Fibroblast of mammary gland (primary cell): ENCODE data around the gene GRM3.
A peak's percentile ranks its signal among the peaks of the same experiment; 100 is the strongest.

Source experiments
- DNase-seq: peaks from one replicate; pipeline ENCODE4 v3.0.0-alpha.2; 2010; ENCODE audit warnings: low read depth
- H3K4me3 ChIP-seq: 2 replicates; pipeline ENCODE4 v1.5.1; 2011; ENCODE audit warnings: low read depth, mild to moderate bottlenecking, low read length, moderate library complexity; ENCODE audit not compliant: control insufficient read depth
- TF ChIP-seq, protein P1 (sequence below): conservative IDR thresholded peaks from 2 replicates; pipeline ENCODE4 v1.5.1; 2011; ENCODE audit warnings: low read depth, low read length, inconsistent platforms; ENCODE audit not compliant: control insufficient read depth, insufficient read depth

The GRM3 gene

DNA sequence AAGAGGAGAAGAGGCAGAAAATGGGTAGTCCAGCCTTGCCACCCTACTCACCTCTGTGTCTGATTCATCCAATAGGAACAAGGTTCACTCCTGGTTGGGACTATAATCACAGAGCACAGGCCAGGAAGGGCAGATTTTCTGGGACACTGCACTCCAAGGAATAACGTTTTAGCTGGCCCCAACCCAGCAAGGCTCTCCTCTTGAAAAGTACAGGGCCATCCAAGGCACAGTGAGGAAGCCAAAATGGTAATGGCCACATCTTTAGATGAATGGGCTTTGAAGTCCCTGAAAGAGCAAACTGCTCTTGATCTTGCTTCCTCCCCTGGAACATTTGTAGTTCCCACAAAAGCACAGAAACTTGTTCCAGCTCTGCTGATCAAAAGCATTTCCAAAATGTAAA is 149.4 kb downstream of the GRM3 start:
- no peak overlapping the region for H3K4me3 ChIP-seq
- TF ChIP-seq, protein P1, sequence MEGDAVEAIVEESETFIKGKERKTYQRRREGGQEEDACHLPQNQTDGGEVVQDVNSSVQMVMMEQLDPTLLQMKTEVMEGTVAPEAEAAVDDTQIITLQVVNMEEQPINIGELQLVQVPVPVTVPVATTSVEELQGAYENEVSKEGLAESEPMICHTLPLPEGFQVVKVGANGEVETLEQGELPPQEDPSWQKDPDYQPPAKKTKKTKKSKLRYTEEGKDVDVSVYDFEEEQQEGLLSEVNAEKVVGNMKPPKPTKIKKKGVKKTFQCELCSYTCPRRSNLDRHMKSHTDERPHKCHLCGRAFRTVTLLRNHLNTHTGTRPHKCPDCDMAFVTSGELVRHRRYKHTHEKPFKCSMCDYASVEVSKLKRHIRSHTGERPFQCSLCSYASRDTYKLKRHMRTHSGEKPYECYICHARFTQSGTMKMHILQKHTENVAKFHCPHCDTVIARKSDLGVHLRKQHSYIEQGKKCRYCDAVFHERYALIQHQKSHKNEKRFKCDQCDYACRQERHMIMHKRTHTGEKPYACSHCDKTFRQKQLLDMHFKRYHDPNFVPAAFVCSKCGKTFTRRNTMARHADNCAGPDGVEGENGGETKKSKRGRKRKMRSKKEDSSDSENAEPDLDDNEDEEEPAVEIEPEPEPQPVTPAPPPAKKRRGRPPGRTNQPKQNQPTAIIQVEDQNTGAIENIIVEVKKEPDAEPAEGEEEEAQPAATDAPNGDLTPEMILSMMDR = no peak
- DNase-seq = no peak

DNA sequence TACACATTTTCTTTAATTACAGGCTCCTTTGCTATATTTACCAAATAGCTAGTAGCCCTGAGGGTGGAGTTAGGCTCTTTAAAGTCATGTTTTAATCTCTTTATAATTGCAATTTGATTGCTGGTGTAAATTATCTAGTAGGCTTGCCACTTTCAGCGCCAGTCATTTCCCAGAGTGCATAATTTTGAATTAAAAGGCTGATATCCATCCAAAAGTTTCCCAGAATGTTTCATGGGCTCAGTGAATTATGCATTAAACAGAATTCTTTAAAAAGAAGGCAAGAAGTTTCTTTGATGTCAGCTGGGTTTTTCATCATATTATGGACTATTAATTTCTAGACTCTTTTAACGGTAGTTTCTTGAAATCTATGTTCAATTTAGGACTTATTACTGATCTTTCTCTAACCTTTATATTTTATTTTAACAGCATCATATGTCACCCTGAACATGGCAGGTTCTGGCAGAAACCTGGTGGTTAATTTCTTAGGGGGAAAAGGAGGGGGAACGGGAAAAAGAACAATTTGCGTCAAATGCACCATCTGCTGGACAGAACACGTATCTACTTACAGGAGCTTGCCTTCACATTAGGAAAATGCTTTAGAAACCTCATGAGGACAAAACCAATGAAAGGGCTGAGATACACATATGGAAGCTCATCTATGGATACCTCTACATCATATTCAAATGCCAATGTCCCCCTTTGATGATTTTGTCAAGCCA is 171.1 kb downstream of the GRM3 start:
- DNase-seq = peak; percentile 7
- no peak overlapping the region for H3K4me3 ChIP-seq
- TF ChIP-seq, protein P1 = peak; percentile 30

DNA sequence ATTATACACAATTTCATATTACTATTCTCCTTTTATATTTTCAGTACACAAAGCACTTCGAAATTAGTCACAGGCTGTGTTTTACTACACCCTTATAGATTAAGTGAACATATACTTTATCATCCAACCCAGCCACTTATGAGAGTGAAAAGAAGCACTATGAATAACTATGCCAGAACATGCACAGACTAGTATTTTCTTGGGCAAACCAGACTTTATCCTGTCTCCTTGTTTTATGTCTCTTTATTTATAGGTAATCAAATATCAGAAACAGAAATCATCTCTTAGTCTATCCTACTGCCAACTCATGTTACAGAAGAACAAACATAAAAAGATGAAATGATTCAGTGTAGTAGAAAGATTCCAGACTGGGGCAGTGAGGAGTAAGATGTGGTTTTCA is 171.8 kb downstream of the GRM3 start:
- H3K4me3 ChIP-seq = no peak overlapping the region
- TF ChIP-seq, protein P1 = no peak
- DNase-seq = no peak

DNA sequence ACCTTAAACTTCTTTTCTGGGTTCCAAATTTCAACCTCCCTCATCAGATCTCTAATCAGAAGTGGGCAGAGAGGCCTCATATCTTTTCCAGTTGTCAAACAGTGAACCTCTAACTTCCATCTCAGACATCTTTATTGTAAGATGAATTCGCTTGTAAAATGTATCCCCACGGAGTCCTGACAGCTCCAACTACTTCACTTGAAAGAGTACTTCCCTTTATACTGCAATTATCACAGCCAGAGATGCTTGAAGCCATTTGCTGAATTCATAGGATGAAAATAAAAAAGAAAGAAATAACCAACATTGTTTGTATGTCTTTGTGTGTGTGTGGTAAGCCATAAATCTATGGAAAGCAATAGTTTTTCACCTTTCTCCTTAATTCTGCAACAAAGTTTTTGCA is 175.2 kb downstream of the GRM3 start:
- DNase-seq = no peak
- H3K4me3 ChIP-seq = no peak overlapping the region
- TF ChIP-seq, protein P1 = no peak

DNA sequence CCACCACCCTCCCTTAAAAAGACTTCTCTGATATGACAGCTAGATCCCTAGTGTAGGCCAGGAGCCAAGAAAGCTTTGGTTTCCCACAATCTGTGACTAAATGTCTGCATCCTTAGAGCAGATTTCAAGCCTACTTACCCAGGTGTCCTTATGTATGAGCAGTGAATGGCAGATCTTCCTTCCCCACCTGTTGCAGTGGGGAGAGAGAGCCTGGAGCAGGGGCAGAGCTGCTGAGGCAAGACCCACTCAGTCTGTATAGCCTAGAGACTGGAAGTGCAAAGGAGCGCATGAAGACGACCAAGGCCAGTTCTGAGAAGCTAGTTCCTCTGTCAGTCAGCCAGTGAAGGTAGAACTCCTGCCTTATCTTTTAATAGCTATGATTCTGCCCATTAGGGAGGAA is 180.1 kb downstream of the GRM3 start:
- no peak for DNase-seq
- H3K4me3 ChIP-seq = no peak overlapping the region
- TF ChIP-seq, protein P1 = no peak

DNA sequence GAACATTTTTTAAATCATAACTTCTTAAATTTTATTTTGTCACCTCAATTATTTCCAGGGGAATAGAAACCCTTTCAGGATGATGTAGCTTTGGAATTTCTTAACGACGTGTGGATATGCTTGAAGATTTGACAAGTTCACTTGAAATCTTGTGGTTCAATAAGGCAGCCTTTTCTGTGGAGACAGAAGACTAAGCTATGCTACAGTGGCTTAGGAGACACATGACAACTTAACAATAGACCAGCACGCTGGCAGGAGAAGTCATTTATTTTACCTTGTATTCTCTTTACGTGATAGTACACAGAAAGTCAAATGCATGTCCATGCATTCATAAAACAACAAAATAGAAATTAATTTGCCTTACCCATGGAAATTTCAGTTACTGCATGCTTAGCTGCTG is 181.6 kb downstream of the GRM3 start:
- no peak overlapping the region for H3K4me3 ChIP-seq
- TF ChIP-seq, protein P1 = no peak
- no peak for DNase-seq
